GM19395 (cell line): ENCODE results near the gene MAP2K2.

Experiments
- ATAC-seq: cut with Tn5 transposase; IDR thresholded peaks from one replicate; pipeline ENCODE4 v1.9.1; 2021; ENCODE audit warnings: mild to moderate bottlenecking, moderate library complexity; ENCODE audit not compliant: unreplicated experiment

The MAP2K2 gene

GRCh38 chr19:4062419-4063368, 61.2 kb downstream of the MAP2K2 start:
- ATAC-seq, result no peak

- ATAC-seq, result no peak
These were observed 62.1 kb downstream of the MAP2K2 start for GRCh38 chr19:4061683-4062418.

DNA sequence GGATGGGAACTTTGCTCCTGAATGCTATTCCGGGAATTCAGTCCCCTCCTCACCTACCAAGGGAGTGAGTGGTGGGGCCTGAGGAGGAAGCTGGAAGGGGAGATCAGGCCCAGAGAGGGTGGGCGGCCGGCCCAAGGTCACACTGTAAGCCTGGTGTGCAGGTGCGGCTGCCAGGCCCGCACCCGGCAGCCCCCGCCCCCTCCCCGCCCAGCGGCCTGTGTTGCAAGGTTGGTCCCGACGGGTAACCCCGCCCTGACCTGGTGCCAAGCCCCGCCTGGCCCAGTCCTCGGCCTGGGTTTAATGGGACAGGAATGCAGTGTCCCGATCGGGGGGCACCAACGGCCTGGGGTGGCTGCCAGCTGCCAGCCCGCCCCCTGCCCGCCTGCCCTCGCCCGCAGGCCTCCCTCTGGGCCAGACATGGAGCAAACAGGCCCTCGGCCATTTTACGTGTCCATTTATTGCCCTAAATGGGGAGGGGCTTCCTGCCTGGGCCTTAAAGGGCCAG, 62.7 kb downstream of the MAP2K2 start:
- ATAC-seq, result no peak

- no peak for ATAC-seq
These were observed 63.2 kb downstream of the MAP2K2 start for GRCh38 chr19:4060621-4061177.

GRCh38 chr19:4059891-4060620, 63.9 kb downstream of the MAP2K2 start:
- no peak for ATAC-seq

GRCh38 chr19:4059453-4059871, 64.5 kb downstream of the MAP2K2 start:
- no peak for ATAC-seq

DNA sequence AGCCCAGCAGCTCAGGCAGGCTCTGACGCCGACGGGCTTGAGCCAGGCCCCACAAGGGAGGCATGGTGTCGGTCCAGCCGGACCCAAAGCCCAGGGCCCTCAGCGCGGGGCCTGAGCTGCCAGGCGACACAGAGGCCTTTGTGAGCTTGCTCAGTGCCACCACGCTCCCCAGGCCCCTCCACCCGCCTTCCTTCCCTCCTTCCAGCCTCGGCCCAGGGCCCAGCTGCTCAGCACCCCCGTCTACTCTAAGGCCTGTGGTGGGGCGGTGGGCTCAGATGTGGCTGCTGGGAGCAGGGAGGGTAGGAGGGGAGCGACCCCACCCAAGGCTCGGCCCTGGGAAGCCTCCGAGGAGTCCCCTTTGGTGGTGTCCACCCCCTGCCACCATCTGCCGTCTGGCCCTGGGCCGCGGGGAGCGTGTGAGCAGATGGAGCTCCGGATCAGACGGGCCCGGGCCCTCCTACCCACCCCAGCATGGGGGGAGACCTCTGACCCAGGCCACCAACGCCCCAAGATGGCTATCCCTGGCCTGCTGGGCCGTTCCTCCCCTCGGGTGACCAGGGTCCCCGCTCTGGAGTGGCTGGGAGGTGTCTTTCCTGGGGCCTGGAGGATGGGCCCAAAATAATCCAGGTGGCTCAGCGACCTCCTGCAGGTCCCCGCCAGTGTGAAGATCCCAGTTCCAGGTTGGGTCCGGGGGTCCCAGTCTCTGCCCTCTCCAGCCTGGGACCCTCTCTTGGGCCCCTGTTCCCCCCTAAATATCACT, 65.0 kb downstream of the MAP2K2 start:
- no peak for ATAC-seq

GRCh38 chr19:4057931-4058692, 65.8 kb downstream of the MAP2K2 start:
- no peak for ATAC-seq

GRCh38 chr19:4055209-4055552, 68.7 kb downstream of the MAP2K2 start:
- no peak for ATAC-seq

GRCh38 chr19:4054441-4055208, 69.3 kb downstream of the MAP2K2 start:
- ATAC-seq, result no peak

- ATAC-seq, result no peak
These were observed 70.2 kb downstream of the MAP2K2 start for GRCh38 chr19:4053423-4054324.

DNA sequence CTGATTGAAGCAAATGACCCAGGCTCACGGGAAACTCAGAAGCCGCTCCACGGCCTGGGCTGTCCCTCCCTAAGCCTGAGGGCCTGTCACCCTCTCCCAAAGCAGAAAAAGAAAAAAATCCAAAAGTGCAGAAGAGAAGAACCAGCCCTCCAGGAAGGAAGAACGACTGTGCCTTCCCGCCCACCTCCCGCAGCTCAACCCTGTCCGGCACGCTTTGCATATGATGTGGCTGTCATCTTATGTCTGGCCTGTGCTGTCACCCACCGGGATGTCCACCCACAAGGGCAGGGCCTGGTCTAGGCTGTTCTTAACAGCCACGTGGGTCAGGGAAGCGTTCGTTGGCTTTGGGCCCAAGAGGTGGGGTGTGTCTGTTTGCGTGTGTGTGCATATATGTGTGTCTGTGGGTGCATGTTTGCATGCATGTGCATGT, 70.9 kb downstream of the MAP2K2 start:
- no peak for ATAC-seq

- no peak for ATAC-seq
These were observed 71.6 kb downstream of the MAP2K2 start for GRCh38 chr19:4052114-4052992.

- ATAC-seq, result no peak
These were observed 72.5 kb downstream of the MAP2K2 start for GRCh38 chr19:4051175-4052101.

- no peak for ATAC-seq
These were observed 74.5 kb downstream of the MAP2K2 start for GRCh38 chr19:4049432-4049831.
